ENCODE measurements around the gene NPAS3.

GRCh38 chr14:33413381-33413780 is 474.7 kb downstream of the NPAS3 start:
- no peak for TF ChIP-seq CTCF (conservative IDR thresholded peaks at IDR 0.05 in 1 of 2, IDR thresholded peaks at IDR 0.05 in 1 of 2; ENCODE audit: low read depth in 1 of 2, low read length in 2 of 2)
- no peak for TF ChIP-seq EZH2 (IDR thresholded peaks at IDR 0.05; ENCODE audit: low read length, missing control alignments)
